Spleen (tissue), 7 donors: Measurements from ENCODE around the gene ENOX2.

Experiments used
- POLR2A ChIP-seq, 3 donors: fragments of 450-650 bp; IDR thresholded peaks; one replicate each; pipeline ENCODE4 v1.5.1; 2017; ENCODE audit warnings: antibody characterized with exemption in 3 of 3, mild to moderate bottlenecking in 1 of 3
- POLR2AphosphoS5 ChIP-seq, 3 donors: sonication (generic); formaldehyde crosslinking; IDR thresholded peaks; one replicate each; pipeline ENCODE4 v1.5.1; 2017; ENCODE audit warnings: antibody characterized with exemption in 3 of 3
- TF ChIP-seq, protein P1 (sequence below), 11 experiments: fragments of 200-600 bp in 7 of 11; fragments of 450-650 bp in 4 of 11; sonication (generic) in 4 of 11; IDR thresholded peaks in 8 of 11; conservative IDR thresholded peaks in 3 of 11; 1 replicate in 7 of 11; 2 replicates in 4 of 11; pipeline versions ENCODE4 v1.4.0 to v1.8.0; 2016 to 2021; ENCODE audit warnings: antibody characterized with exemption in 11 of 11, inconsistent platforms in 4 of 11, mild to moderate bottlenecking in 1 of 11
- donor health status: DM: no; HTN: no; CAD: no; lungs with moderate emphysema.
- donor health status: DM: no; HTN: no; CAD: no.
- donor health status: DM: no; HTN: no; CAD: no.

- TF ChIP-seq, protein P1, sequence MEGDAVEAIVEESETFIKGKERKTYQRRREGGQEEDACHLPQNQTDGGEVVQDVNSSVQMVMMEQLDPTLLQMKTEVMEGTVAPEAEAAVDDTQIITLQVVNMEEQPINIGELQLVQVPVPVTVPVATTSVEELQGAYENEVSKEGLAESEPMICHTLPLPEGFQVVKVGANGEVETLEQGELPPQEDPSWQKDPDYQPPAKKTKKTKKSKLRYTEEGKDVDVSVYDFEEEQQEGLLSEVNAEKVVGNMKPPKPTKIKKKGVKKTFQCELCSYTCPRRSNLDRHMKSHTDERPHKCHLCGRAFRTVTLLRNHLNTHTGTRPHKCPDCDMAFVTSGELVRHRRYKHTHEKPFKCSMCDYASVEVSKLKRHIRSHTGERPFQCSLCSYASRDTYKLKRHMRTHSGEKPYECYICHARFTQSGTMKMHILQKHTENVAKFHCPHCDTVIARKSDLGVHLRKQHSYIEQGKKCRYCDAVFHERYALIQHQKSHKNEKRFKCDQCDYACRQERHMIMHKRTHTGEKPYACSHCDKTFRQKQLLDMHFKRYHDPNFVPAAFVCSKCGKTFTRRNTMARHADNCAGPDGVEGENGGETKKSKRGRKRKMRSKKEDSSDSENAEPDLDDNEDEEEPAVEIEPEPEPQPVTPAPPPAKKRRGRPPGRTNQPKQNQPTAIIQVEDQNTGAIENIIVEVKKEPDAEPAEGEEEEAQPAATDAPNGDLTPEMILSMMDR (IDR thresholded peaks at IDR 0.05 in 8 of 11, conservative IDR thresholded peaks at IDR 0.05 in 3 of 11): no peak
- no peak for TF ChIP-seq POLR2A (IDR thresholded peaks at IDR 0.05)
- no peak for TF ChIP-seq POLR2AphosphoS5 (IDR thresholded peaks at IDR 0.05)
Measured at GRCh38 chrX:130606425-130606824, 296.6 kb downstream of the ENOX2 start.
